Measurements from ENCODE around the gene HCN2.
A peak's percentile ranks its signal among the peaks of the same experiment; 100 is the strongest.

HCN2 gene

GRCh38 chr19:589693-590395 is at the start of gene HCN2:
TSS of gene HCN2 (plus strand) at chr19:589881. CDS start at chr19:589946, 65 bp downstream.
- no peak for DNase-seq (ENCODE audit: low read depth)

- DNase-seq (ENCODE audit: low read depth): no peak
Observed at GRCh38 chr19:540867-541637, 48.6 kb upstream of the HCN2 start.

- DNase-seq (ENCODE audit: low read depth): no peak
Observed at GRCh38 chr19:541699-542098, 48.0 kb upstream of the HCN2 start.

- DNase-seq (ENCODE audit: low read depth): no peak
Observed at GRCh38 chr19:542173-542866, 47.4 kb upstream of the HCN2 start.

GRCh38 chr19:543910-544608 is 45.6 kb upstream of the HCN2 start, which contains the start of gene GZMM:
TSS of gene GZMM (plus strand) at chr19:544053. CDS start at chr19:544072, 19 bp downstream.
- DNase-seq (ENCODE audit: low read depth): no peak

GRCh38 chr19:547117-547516 is 42.6 kb upstream of the HCN2 start:
- DNase-seq (ENCODE audit: low read depth): no peak

GRCh38 chr19:547836-548720 is 41.6 kb upstream of the HCN2 start:
- no peak for DNase-seq (ENCODE audit: low read depth)

- no peak for DNase-seq (ENCODE audit: low read depth)
Observed at GRCh38 chr19:548886-549830, 40.5 kb upstream of the HCN2 start.

- DNase-seq (ENCODE audit: low read depth): no peak
Observed at GRCh38 chr19:554817-555216, 34.9 kb upstream of the HCN2 start.

- DNase-seq (ENCODE audit: low read depth): no peak
Observed at GRCh38 chr19:555474-555808, 34.2 kb upstream of the HCN2 start.

- DNase-seq (ENCODE audit: low read depth): no peak
Observed at GRCh38 chr19:556611-557382, 32.9 kb upstream of the HCN2 start.

- no peak for DNase-seq (ENCODE audit: low read depth)
Observed at GRCh38 chr19:558770-559439, 30.8 kb upstream of the HCN2 start.

- DNase-seq (ENCODE audit: low read depth): no peak
Observed at GRCh38 chr19:560121-560520, 29.6 kb upstream of the HCN2 start.

GRCh38 chr19:566403-566802 is 23.3 kb upstream of the HCN2 start:
- DNase-seq (ENCODE audit: low read depth): no peak

- DNase-seq (ENCODE audit: low read depth): no peak
Observed at GRCh38 chr19:566844-567243, 22.8 kb upstream of the HCN2 start.

GRCh38 chr19:567296-567900 is 22.3 kb upstream of the HCN2 start:
- DNase-seq (ENCODE audit: low read depth): no peak

GRCh38 chr19:570251-570686 is 19.4 kb upstream of the HCN2 start:
- DNase-seq (ENCODE audit: low read depth): no peak

- DNase-seq (ENCODE audit: low read depth): peak; percentile 70
Observed at GRCh38 chr19:570937-571565, 18.6 kb upstream of the HCN2 start.
